Measurements from ENCODE around the gene ESM1.
"Not testable (repeated sequence)": the region's sequence is repeated elsewhere in the genome, so short reads cannot be mapped to it uniquely, and the experiment has no call there.

The ESM1 gene

GRCh38 chr5:54985301-54986268 lies at the start of gene ESM1:
Gene ESM1, minus strand, starts transcription at chr5:54985593. Its CDS starts 76 bp downstream, at chr5:54985517.
- DNase-seq (ENCODE audit: low read depth in 2 of 2) = no peak

- DNase-seq (ENCODE audit: low read depth in 2 of 2) = no peak
These were observed 48.2 kb upstream of the ESM1 start for GRCh38 chr5:55033568-55033967.

- no peak for DNase-seq (ENCODE audit: low read depth in 2 of 2)
These were observed 46.1 kb upstream of the ESM1 start for GRCh38 chr5:55031492-55031891.

DNA sequence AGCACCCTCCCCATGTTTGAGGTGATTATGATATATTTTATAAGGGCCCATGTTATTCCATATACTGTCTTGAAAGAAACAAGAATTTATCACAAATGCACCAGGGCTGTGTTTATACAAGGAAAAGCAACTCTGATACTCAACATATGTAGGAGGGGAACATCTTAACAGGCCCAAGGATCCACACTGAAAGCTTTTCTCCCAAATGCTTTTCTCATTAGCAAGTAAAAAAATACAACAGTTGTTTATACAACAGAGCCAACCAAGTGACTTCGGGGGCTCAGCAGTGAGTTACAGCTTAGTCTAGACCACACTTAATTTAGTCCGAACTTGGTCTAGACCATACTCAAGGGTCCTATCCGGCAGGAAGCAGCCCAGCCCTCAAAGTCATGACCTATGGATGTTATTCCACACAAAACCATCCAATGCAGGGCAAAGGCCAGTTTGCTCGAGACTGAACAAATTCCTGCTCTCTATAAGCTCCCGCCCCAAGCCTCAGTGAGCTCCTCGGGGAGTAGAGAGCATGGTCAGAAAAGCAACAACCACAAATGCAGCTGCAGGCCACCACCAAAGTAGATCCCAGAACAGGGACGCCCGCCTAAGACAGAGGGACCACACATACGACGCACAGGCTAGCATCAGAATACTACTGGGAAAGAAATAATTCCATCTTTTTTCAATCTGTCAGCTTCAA lies 45.4 kb upstream of the ESM1 start:
- no peak for DNase-seq (ENCODE audit: low read depth in 2 of 2)

- no peak for DNase-seq (ENCODE audit: low read depth in 2 of 2)
These were observed 44.8 kb upstream of the ESM1 start for GRCh38 chr5:55030220-55030619.

- DNase-seq (ENCODE audit: low read depth in 2 of 2) = no peak
These were observed 42.2 kb upstream of the ESM1 start for GRCh38 chr5:55027595-55027994.

- DNase-seq (ENCODE audit: low read depth in 2 of 2) = no peak
These were observed 37.1 kb upstream of the ESM1 start for GRCh38 chr5:55022450-55022849.

DNA sequence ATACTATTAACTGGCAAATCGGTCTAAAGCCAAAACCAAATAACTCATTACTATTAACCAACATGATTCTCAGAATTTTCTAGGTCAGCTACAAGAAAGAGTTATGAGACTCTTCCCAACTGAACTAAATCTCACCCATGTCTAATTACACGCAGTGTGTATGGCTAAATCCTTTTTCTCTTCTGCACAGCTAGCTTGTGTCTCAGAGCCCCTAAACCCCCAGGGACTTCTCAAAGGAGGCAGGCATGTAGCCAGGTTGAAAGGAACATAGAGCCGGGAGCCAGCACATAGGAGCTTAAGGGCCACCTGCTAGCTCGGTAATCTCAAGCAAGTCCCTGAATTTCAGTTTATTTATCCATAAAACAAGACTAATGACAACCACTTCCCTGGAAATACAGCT lies 36.4 kb upstream of the ESM1 start:
- no peak for DNase-seq (ENCODE audit: low read depth in 2 of 2)

DNA sequence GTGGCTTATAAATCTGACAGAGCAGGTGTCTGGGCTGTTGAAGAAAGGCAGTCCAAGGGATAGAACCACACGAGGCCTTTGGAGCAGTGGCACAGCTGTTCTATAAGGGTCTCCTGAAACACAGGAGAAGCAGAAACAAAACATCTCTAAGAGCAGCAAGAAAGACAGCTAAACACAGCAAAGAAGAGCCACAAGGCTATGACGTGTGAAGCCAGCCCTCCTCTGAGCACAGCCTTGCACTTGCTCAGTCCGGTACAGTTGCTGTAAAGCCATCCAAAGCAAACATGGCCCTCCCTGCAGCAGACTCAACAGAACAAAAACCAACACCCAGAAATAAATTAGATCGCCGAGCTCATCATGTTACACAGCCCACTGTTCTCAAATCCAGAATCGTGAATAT lies 36.0 kb upstream of the ESM1 start:
- DNase-seq (ENCODE audit: low read depth in 2 of 2) = no peak

DNA sequence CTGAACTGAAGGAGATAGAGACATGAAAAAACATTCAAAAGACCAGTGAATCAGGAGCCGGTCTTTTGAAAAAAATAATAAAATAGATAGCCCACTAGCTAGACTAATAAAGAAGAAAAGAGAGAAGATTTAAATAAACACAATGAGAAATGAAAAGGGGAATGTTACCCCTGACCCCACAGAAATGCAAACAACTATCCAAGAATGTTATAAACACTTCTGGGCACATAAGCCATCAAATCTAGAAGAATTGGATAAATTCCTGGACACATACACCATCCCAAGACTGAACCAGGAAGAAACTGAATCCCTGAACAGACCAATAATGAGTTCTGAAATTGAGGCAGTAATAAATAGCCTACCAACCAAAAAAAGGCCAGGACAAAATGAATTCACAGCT lies 24.8 kb upstream of the ESM1 start:
- DNase-seq (ENCODE audit: low read depth in 2 of 2) = not testable (repeated sequence)

DNA sequence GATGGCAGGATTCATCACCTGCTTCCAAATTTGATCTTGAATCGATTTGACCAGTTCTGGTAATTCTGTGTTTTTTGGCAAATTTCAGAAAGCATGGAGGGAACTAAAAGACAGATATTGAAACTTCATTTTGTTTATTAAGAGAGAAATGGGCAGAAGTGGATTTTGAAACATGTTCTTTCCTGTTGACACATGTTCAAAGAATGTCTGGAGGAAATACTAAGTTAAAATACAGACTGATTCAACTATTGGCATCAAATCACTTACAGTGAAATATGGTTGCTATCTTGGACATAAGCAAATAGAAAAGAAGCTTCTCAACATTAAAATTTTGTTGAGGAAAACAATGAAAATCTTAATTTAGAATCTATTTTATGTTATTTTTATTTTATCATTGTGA lies 19.3 kb upstream of the ESM1 start:
- DNase-seq (ENCODE audit: low read depth in 2 of 2) = no peak

- no peak for DNase-seq (ENCODE audit: low read depth in 2 of 2)
These were observed 18.2 kb upstream of the ESM1 start for GRCh38 chr5:55003432-55004065.

DNA sequence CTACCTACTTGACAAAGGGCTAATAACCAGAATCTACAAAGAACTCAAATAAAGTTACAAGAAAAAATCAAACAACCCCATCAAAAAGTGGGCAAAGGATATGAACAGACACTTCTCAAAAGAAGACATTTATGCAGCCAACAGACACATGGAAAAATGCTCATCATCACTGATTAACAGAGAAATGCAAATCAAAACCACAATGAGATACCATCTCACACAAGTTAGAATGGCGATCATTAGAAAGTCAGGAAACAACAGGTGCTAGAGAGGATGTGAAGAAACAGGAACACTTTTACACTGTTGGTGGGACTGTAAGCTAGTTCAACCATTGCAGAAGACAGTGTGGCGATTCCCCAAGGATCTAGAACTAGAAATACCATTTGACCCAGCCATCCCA lies 16.8 kb upstream of the ESM1 start:
- not testable (repeated sequence) for DNase-seq (ENCODE audit: low read depth in 2 of 2)

DNA sequence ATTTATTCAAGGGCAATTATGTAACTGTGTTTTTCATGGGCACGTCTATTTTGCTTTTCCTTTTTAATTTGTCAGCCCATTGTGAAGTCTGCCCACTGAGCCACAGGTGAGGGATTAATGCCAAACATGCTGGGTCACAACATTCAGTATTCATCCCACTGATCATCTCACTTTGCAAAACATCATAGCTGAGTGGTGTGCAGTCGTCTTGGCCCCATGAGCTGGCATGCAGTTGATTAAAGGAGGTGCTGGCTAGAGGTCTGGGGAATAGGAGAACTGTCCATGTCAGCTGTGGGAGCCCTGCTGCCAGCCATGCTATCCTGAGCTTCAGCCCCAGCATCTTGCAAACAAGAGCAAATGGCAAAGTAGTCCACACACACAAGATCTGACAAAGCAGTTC lies 11.7 kb upstream of the ESM1 start:
- no peak for DNase-seq (ENCODE audit: low read depth in 2 of 2)

GRCh38 chr5:54996466-54996865 lies 11.1 kb upstream of the ESM1 start:
- DNase-seq (ENCODE audit: low read depth in 2 of 2) = no peak

DNA sequence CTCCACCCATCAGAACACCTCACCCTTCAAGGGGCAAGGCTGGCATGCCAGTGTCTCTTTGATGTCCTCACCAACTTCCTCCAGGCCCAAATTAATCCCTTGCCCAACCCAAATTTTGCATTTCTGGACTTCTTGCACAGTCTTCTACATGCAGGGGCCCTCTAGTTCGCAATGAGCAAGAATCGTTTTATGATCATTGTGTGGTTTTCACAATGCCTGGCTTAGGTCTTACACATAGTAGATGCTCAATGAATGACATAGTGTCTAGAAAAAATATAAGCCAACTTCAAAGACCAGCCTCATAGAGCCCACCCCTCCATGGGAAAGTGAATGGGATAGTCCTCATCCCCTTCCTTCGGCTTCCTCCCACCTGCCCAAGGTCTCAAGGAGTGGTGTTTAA lies 9.8 kb upstream of the ESM1 start:
- no peak for DNase-seq (ENCODE audit: low read depth in 2 of 2)

GRCh38 chr5:54994628-54995027 lies 9.2 kb upstream of the ESM1 start:
- DNase-seq (ENCODE audit: low read depth in 2 of 2) = no peak

DNA sequence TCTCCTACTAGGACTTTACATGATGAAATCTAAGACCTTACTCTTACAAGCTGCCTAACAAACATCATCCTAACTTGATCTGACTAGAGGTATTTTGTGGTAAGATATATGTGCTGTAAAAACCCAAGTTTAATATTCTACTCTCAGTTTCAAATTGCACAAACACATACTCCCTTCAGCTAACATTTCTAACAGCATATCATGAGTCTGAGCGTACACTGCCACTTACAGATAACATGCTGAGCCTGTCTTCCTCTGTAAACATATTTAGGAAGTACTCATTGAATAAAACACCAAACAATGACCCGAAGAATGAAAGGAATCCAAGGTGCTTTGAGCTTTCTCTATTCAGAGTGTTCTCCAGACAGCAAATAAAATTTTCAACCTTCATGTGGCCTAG lies 7.9 kb upstream of the ESM1 start:
- no peak for DNase-seq (ENCODE audit: low read depth in 2 of 2)

GRCh38 chr5:54991416-54991815 lies 6.0 kb upstream of the ESM1 start:
- no peak for DNase-seq (ENCODE audit: low read depth in 2 of 2)

DNA sequence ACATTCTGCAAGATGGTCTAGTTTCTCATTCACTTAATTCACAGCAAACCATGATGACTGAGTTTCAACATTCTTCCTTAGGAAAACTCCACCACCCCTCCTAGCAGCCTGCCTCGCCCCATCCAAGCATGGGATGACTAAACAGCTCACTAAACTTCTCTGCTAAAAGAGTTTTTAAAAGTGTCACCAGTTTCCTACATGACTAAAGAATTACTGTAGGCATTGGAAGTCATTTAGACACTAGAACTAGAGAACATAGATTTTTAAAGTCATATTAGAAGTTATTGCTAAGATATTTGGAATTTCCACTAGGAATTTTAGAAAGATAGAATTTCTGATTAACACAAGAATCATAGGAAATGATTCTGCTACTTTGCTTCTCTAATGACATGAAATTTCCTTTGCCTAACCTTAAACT lies 5.5 kb upstream of the ESM1 start:
- no peak for DNase-seq (ENCODE audit: low read depth in 2 of 2)

DNA sequence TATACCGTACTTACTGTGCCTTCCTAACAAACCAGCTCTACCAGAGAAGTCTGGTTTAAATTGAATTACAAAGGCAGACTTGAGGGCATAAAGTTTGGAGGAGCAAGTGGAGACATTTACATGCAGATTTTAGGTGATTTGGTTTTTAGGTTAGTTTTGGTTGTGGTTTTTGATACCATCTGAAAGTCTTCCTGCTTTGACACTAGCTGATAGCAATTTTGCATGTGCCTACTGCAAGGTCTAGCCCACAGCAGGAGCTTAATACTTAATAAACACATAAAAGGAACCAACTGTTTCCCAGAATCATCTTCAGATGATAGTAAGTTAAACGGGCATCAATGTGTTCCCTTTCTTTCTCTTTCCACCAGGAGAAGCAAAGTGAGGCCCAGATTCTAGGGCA lies 3.4 kb upstream of the ESM1 start:
- DNase-seq (ENCODE audit: low read depth in 2 of 2) = no peak

DNA sequence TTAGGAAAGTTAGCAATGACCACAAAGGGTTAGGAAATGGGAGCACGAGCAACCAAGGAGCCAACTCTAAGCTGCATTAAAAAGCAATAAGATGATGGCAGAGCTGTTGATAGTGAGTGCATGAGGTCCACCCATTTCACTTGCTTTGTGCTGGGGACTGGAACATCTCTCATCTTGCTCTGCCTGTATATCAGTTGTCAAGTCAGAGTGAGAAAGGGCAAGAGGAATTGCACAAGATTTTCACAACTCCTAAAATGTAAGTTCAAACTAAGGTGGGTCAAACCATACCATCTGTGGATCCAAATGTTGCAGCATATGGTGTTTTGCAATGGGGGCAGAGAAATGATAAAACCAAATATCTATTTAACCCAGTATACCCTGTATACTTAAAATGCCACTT lies 2.8 kb upstream of the ESM1 start:
- no peak for DNase-seq (ENCODE audit: low read depth in 2 of 2)

GRCh38 chr5:54986269-54986654 lies 869 bp upstream of the ESM1 start:
- no peak for DNase-seq (ENCODE audit: low read depth in 2 of 2)
